Activated CD4-positive, alpha-beta T cell treated with anti-CD3 and anti-CD28 coated beads, Interleukin-2, Interleukin-6, amounts not matched to agents 100 ng/mL and 50 ng/mL, durations not matched to agents 16 hours and 8 hours (primary cell): Measurements from ENCODE around the gene HPS1.

ENCODE experiments used
- DNase-seq: peaks from one replicate; pipeline ENCODE4 v3.0.0-alpha.2; 2020

HPS1 gene

GRCh38 chr10:98410759-98411158 is 36.0 kb downstream of the HPS1 start:
- DNase-seq: no peak

- DNase-seq: no peak
Measured at GRCh38 chr10:98410135-98410743, 36.5 kb downstream of the HPS1 start.

GRCh38 chr10:98408799-98409198 is 37.9 kb downstream of the HPS1 start:
- no peak for DNase-seq

- no peak for DNase-seq
Measured at GRCh38 chr10:98407744-98408241, 38.9 kb downstream of the HPS1 start.

- no peak for DNase-seq
Measured at GRCh38 chr10:98407017-98407743, 39.6 kb downstream of the HPS1 start.

- no peak for DNase-seq
Measured at GRCh38 chr10:98405422-98405821, 41.3 kb downstream of the HPS1 start.

- DNase-seq: peak; percentile 75
Measured at GRCh38 chr10:98404571-98405359, 42.0 kb downstream of the HPS1 start.

- peak; percentile 60 for DNase-seq
Measured at GRCh38 chr10:98403812-98404504, 42.8 kb downstream of the HPS1 start.

- DNase-seq: no peak
Measured at GRCh38 chr10:98402931-98403718, 43.6 kb downstream of the HPS1 start.

GRCh38 chr10:98402478-98402877 is 44.3 kb downstream of the HPS1 start:
- DNase-seq: no peak

- DNase-seq: peak; percentile 38
Measured at GRCh38 chr10:98400482-98400881, 46.3 kb downstream of the HPS1 start.

GRCh38 chr10:98399784-98400183 is 47.0 kb downstream of the HPS1 start:
- DNase-seq: no peak

GRCh38 chr10:98397089-98397600 is 49.6 kb downstream of the HPS1 start:
- no peak for DNase-seq

GRCh38 chr10:98396096-98397063 is 50.4 kb downstream of the HPS1 start:
- DNase-seq: no peak

- no peak for DNase-seq
Measured at GRCh38 chr10:98394851-98395440, 51.8 kb downstream of the HPS1 start.

- peak; percentile 35 for DNase-seq
Measured at GRCh38 chr10:98391578-98391991, 55.1 kb downstream of the HPS1 start.

GRCh38 chr10:98391065-98391464 is 55.7 kb downstream of the HPS1 start:
- peak; percentile 51 for DNase-seq

GRCh38 chr10:98390406-98390805 is 56.3 kb downstream of the HPS1 start:
- no peak for DNase-seq

- DNase-seq: no peak
Measured at GRCh38 chr10:98389398-98389797, 57.3 kb downstream of the HPS1 start.

- no peak for DNase-seq
Measured at GRCh38 chr10:98388101-98388655, 58.6 kb downstream of the HPS1 start.
